A549 treated with dexamethasone at 1 μM for 4 hours (cell line): Measurements from ENCODE around the gene BPIFB6. TPM values are rescaled to one million over a fixed set of nuclear protein-coding genes. Genes with fewer than 3 reads are reported as not detected.

ENCODE experiments used
- total RNA-seq: library from RNA; stranded (reverse); fragments of 200-300 nt; extraction: Qiagen RNA extraction; gene quantifications from 5 replicates; pipeline ENCODE4 v1.2.3, GENCODE V29; 2022

BPIFB6 gene
- not detected in 5 replicates for total RNA-seq

GRCh38 chr20:33031531-33031930, at the start of gene BPIFB6:
Gene BPIFB6 (plus strand): TSS chr20:33031648. CDS start chr20:33031648, 0 bp downstream.

GRCh38 chr20:33004141-33004751, 27.2 kb upstream of the BPIFB6 start, which contains the start of gene SUN5:
Gene SUN5 (minus strand): TSS chr20:33004433. CDS start chr20:33004340, 93 bp downstream.

GRCh38 chr20:33007376-33008335, 23.8 kb upstream of the BPIFB6 start, which contains the start of gene BPIFB2:
Gene BPIFB2 (plus strand): TSS chr20:33007704. CDS start chr20:33008575, 871 bp downstream.

GRCh38 chr20:33053291-33054106, 22.1 kb downstream of the BPIFB6 start, which contains the start of gene BPIFB3:
Gene BPIFB3 (plus strand): TSS chr20:33053903. CDS start chr20:33055436, 1,533 bp downstream.

GRCh38 chr20:33079259-33079658, 47.8 kb downstream of the BPIFB6 start, which contains the start of gene BPIFB4:
Gene BPIFB4 (plus strand): TSS chr20:33079643. CDS start chr20:33081527, 1,884 bp downstream.

Other genes starting within 250 kb of the BPIFB6 start
- 143 to 157 TPM (median 146 TPM) in 5 replicates for gene MAPRE1, start 211.7 kb upstream of the BPIFB6 start, total RNA-seq
- gene EFCAB8, start 172.7 kb upstream of the BPIFB6 start, total RNA-seq, result not detected in 5 replicates
- gene SUN5, start 27.2 kb upstream of the BPIFB6 start, total RNA-seq, result not detected in 5 replicates
- gene BPIFB2, start 23.9 kb upstream of the BPIFB6 start, total RNA-seq, result not detected in 5 replicates
- not detected in 5 replicates for gene BPIFB3, start 22.3 kb downstream of the BPIFB6 start, total RNA-seq
- gene BPIFB4, start 48.0 kb downstream of the BPIFB6 start, total RNA-seq, result not detected in 5 replicates
- 0.08 to 0.09 TPM in 2 of 5 replicates, not detected in the others for gene BPIFA2, start 136.5 kb downstream of the BPIFB6 start, total RNA-seq
- gene BPIFA3, start 185.7 kb downstream of the BPIFB6 start, total RNA-seq, result not detected in 5 replicates
- not detected in 5 replicates for gene BPIFA1, start 204.3 kb downstream of the BPIFB6 start, total RNA-seq